ENCODE data around the gene HMCN2.

DNA sequence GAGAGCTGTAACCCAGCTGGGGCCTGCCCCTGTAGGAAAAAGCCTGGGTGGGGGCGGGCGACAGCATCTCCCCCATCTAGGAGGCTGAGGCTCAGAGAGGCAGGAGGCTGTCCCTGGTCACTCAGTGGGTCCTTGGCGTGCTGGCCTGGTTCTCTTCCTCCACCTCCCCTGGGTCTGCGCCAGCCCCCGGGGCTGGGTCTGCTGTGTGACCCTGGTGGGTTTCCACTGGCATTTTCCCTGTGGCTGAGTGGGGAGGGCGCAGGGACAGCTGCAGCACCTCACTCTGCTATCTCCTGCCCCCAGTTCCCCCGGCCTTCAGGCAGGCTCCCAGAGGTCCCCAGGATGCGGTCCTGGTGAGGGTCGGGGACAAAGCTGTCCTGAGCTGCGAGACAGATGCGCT, 119.7 kb downstream of the HMCN2 start:
- TF ChIP-seq, protein P1, sequence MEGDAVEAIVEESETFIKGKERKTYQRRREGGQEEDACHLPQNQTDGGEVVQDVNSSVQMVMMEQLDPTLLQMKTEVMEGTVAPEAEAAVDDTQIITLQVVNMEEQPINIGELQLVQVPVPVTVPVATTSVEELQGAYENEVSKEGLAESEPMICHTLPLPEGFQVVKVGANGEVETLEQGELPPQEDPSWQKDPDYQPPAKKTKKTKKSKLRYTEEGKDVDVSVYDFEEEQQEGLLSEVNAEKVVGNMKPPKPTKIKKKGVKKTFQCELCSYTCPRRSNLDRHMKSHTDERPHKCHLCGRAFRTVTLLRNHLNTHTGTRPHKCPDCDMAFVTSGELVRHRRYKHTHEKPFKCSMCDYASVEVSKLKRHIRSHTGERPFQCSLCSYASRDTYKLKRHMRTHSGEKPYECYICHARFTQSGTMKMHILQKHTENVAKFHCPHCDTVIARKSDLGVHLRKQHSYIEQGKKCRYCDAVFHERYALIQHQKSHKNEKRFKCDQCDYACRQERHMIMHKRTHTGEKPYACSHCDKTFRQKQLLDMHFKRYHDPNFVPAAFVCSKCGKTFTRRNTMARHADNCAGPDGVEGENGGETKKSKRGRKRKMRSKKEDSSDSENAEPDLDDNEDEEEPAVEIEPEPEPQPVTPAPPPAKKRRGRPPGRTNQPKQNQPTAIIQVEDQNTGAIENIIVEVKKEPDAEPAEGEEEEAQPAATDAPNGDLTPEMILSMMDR (IDR thresholded peaks at IDR 0.05), result no peak
- no peak for TF ChIP-seq POLR2A (IDR thresholded peaks at IDR 0.05)

Data from right lobe of liver (tissue), 4 donors.